ENCODE data around the gene EML6. TPM values are rescaled to one million over a fixed set of nuclear protein-coding genes. Genes with fewer than 3 reads are reported as not detected.

Gene EML6
- total and polyA plus RNA-seq, 10 of the 15 experiments (the other 5 are each of a cell fraction or from before 2014, with no cell fraction given), result 0.09 to 0.67 (median 0.21) TPM

DNA sequence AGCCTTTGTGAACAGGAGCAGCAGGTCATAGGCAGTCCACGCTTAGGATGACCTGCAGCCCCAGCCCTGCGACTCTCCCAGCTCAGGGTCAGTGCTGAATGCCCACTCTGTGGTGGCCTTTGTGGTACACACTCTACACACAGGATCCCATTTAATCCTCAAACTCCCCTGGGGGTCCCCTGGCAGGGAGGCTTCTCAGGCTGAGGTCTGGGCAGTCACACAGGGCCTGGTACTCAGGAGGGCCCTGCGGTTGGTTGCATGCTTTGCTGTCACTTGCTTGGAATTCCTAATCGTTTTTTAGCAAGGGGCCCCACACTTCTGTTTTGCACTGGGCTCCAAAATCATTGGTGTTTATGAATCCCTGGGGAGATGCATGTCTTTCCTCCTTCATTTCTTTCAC is 113.0 kb downstream of the EML6 start (continued):
- TF ChIP-seq, protein P1, sequence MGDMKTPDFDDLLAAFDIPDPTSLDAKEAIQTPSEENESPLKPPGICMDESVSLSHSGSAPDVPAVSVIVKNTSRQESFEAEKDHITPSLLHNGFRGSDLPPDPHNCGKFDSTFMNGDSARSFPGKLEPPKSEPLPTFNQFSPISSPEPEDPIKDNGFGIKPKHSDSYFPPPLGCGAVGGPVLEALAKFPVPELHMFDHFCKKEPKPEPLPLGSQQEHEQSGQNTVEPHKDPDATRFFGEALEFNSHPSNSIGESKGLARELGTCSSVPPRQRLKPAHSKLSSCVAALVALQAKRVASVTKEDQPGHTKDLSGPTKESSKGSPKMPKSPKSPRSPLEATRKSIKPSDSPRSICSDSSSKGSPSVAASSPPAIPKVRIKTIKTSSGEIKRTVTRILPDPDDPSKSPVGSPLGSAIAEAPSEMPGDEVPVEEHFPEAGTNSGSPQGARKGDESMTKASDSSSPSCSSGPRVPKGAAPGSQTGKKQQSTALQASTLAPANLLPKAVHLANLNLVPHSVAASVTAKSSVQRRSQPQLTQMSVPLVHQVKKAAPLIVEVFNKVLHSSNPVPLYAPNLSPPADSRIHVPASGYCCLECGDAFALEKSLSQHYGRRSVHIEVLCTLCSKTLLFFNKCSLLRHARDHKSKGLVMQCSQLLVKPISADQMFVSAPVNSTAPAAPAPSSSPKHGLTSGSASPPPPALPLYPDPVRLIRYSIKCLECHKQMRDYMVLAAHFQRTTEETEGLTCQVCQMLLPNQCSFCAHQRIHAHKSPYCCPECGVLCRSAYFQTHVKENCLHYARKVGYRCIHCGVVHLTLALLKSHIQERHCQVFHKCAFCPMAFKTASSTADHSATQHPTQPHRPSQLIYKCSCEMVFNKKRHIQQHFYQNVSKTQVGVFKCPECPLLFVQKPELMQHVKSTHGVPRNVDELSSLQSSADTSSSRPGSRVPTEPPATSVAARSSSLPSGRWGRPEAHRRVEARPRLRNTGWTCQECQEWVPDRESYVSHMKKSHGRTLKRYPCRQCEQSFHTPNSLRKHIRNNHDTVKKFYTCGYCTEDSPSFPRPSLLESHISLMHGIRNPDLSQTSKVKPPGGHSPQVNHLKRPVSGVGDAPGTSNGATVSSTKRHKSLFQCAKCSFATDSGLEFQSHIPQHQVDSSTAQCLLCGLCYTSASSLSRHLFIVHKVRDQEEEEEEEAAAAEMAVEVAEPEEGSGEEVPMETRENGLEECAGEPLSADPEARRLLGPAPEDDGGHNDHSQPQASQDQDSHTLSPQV (IDR thresholded peaks at IDR 0.05), result no peak
- TF ChIP-seq, protein P2, sequence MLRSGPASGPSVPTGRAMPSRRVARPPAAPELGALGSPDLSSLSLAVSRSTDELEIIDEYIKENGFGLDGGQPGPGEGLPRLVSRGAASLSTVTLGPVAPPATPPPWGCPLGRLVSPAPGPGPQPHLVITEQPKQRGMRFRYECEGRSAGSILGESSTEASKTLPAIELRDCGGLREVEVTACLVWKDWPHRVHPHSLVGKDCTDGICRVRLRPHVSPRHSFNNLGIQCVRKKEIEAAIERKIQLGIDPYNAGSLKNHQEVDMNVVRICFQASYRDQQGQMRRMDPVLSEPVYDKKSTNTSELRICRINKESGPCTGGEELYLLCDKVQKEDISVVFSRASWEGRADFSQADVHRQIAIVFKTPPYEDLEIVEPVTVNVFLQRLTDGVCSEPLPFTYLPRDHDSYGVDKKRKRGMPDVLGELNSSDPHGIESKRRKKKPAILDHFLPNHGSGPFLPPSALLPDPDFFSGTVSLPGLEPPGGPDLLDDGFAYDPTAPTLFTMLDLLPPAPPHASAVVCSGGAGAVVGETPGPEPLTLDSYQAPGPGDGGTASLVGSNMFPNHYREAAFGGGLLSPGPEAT (IDR thresholded peaks at IDR 0.05; ENCODE audit: low read depth), result no peak

- no peaks in the 10 kb centered on the region for H3K9me3 ChIP-seq (replicated peaks; ENCODE audit: control insufficient read depth, insufficient read depth, low read length)
- ChIA-PET CTCF (interaction anchor here (0.5 to 2.4 kb wide), 56 partner anchors 10 to 786 kb away, joined by 3 to 26 read pairs (median 4); no protein-coding TSS in a partner anchor), SMC1A (ENCODE audit: uncharacterized antibody, unreplicated experiment) (interaction anchor here (0.8 to 2.8 kb wide), 31 partner anchors 10 to 731 kb away, joined by 3 to 14 read pairs (median 4); no protein-coding TSS in a partner anchor), RAD21 (ENCODE audit: unreplicated experiment) (interaction anchor here (0.8 to 2.3 kb wide), 17 partner anchors 10 to 731 kb away, joined by 3 to 14 read pairs (median 4); no protein-coding TSS in a partner anchor), POLR2A (interaction anchor here (0.8 kb wide), 2 partner anchors 82 to 335 kb away, joined by 3 read pairs; no protein-coding TSS in a partner anchor)
- ATAC-seq (peak; percentile 98), FAIRE-seq (no peak), DNase-seq (ENCODE audit: low read depth, low spot score) (peak; percentile 20)
- BruUV-seq (replicated peaks), result no TSS peak
- TF ChIP-seq IRF4 (IDR thresholded peaks at IDR 0.05; ENCODE audit: low read depth, low read length) (0 out of 2 replicates have a peak, but pooled peaks have one; percentile 21), RUNX3 (IDR thresholded peaks at IDR 0.05; ENCODE audit: low read length) (peak; percentile 17; the same call in 1 of the 2 replicates), WRNIP1 (IDR thresholded peaks at IDR 0.05; ENCODE audit: borderline replicate concordance, low read depth, low read length) (no peak), YY1 (IDR thresholded peaks at IDR 0.05; ENCODE audit: low read depth, low read length) (peak; percentile 67; the same call in 1 of the 2 replicates), SMC3 (IDR thresholded peaks at IDR 0.05; ENCODE audit: borderline replicate concordance, low read length) (peak; percentile 82), MXI1 (IDR thresholded peaks at IDR 0.05; ENCODE audit: low read depth, low read length) (no peak), RAD21 (IDR thresholded peaks at IDR 0.05; ENCODE audit: insufficient read depth, low read depth, low read length) (peak; percentile 74), ZNF384 (IDR thresholded peaks at IDR 0.05; ENCODE audit: borderline replicate concordance, low read depth, low read length) (0 out of 2 replicates have a peak, but pooled peaks have one; percentile 16)
- TF ChIP-seq, protein P3, sequence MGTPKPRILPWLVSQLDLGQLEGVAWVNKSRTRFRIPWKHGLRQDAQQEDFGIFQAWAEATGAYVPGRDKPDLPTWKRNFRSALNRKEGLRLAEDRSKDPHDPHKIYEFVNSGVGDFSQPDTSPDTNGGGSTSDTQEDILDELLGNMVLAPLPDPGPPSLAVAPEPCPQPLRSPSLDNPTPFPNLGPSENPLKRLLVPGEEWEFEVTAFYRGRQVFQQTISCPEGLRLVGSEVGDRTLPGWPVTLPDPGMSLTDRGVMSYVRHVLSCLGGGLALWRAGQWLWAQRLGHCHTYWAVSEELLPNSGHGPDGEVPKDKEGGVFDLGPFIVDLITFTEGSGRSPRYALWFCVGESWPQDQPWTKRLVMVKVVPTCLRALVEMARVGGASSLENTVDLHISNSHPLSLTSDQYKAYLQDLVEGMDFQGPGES (IDR thresholded peaks at IDR 0.05), result no peak
- TF ChIP-seq, protein P4, sequence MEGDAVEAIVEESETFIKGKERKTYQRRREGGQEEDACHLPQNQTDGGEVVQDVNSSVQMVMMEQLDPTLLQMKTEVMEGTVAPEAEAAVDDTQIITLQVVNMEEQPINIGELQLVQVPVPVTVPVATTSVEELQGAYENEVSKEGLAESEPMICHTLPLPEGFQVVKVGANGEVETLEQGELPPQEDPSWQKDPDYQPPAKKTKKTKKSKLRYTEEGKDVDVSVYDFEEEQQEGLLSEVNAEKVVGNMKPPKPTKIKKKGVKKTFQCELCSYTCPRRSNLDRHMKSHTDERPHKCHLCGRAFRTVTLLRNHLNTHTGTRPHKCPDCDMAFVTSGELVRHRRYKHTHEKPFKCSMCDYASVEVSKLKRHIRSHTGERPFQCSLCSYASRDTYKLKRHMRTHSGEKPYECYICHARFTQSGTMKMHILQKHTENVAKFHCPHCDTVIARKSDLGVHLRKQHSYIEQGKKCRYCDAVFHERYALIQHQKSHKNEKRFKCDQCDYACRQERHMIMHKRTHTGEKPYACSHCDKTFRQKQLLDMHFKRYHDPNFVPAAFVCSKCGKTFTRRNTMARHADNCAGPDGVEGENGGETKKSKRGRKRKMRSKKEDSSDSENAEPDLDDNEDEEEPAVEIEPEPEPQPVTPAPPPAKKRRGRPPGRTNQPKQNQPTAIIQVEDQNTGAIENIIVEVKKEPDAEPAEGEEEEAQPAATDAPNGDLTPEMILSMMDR (IDR thresholded peaks at IDR 0.05 in 2 of 3, conservative IDR thresholded peaks at IDR 0.05 in 1 of 3; ENCODE audit: control insufficient read depth in 2 of 3, extremely low read depth in 1 of 3, insufficient read depth in 1 of 3, low read depth in 3 of 3, low read length in 3 of 3), result peak; percentile 82 to 91 (median 91)
- intact Hi-C loops (cut with micrococcal nuclease; ENCODE audit: unreplicated experiment) (loop anchor here (1.0 to 10.0 kb wide), 3 partner anchors 75 to 731 kb away; no protein-coding TSS in a partner anchor), in situ Hi-C loops (cut with MboI) (loop anchor here (10.0 kb wide), 1 partner anchor 314 kb away; no protein-coding TSS in a partner anchor)
- 0% methylated on average over 4 of the region's 4 CpGs for WGBS (ENCODE audit: insufficient coverage, insufficient replicate concordance, low lambda C conversion rate, missing lambda C conversion rate)
- H3K4me1 ChIP-seq (ENCODE audit: control insufficient read depth, insufficient read depth, low read length), result no peaks in the 10 kb centered on the region
- H3K4me3 ChIP-seq, result no peak overlapping the region
- H3K27ac ChIP-seq (ENCODE audit: control insufficient read depth, insufficient read depth), result no peak overlapping the region
- H3K4me2 ChIP-seq (ENCODE audit: control insufficient read depth, insufficient read depth), result no peak overlapping the region
- no peak overlapping the region; the same call in 1 of the 2 replicates for H2AFZ ChIP-seq (ENCODE audit: control insufficient read depth, low read depth, low read length)
- H3K36me3 ChIP-seq (ENCODE audit: control insufficient read depth in 2 of 2, insufficient read depth in 2 of 2, low read length in 1 of 2), result no peaks in the 10 kb centered on the region
- no peak overlapping the region for H3K9ac ChIP-seq (ENCODE audit: control insufficient read depth, insufficient read depth, low read length)
- H3K79me2 ChIP-seq (ENCODE audit: control insufficient read depth, insufficient read depth, low read length), result no peaks in the 10 kb centered on the region
- no peaks in the 10 kb centered on the region for H3K27me3 ChIP-seq (replicated peaks in 1 of 2; ENCODE audit: control insufficient read depth in 2 of 2, insufficient read depth in 2 of 2, low read length in 1 of 2)
- H4K20me1 ChIP-seq (ENCODE audit: control insufficient read depth, insufficient read depth), result no peaks in the 10 kb centered on the region
Measured at GRCh38 chr2:54838585-54839035, 115.1 kb downstream of the EML6 start.

Data from GM12878 (cell line).